HG03175 (cell line): Measurements from ENCODE around the gene PCDHAC1.

Source experiments
- ATAC-seq: cut with Tn5 transposase; IDR thresholded peaks from one replicate; pipeline ENCODE4 v1.9.1; 2021; ENCODE audit warnings: mild to moderate bottlenecking, moderate library complexity; ENCODE audit not compliant: unreplicated experiment

Gene PCDHAC1

DNA sequence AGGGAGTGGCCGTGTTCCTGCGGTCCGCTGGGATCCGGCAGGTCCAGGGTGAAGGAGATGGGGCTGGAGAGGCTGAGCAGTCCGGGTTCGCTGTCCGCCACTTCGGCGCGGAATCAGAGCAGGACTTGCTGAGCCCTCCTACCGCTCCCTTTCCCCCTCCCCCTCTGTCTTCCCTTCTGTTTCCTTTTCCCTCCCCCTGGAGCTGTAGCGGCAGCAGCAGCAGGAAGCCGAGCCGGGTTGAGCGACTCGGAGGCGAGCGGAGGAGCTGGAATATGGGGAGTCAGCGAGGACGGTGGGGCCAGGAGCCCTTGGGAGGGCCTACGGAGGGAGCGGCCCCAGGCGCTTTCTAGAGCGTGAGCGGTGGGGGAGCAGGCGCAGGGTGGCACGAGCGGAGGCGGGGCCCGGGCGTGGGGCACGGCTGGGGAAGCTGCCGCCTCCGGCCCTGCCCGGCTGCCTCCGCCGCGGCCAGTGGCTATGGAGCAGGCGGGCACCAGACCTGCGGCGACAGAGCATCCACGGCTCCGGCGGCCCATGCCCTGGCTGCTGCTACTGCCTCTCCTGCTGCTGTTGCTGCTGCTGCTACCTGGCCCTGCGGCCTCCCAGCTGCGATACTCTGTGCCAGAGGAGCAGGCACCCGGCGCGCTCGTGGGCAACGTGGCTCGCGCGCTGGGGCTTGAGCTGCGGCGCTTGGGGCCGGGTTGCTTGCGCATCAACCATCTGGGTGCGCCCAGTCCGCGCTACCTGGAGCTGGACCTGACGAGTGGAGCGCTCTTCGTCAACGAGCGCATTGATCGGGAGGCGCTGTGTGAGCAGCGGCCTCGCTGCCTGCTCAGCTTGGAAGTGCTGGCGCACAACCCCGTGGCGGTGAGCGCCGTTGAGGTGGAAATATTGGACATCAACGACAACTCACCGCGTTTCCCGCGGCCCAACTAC is 40.5 kb downstream of the PCDHAC1 start, which contains the start of gene PCDHAC2:
PCDHAC2 (plus strand) TSS at position 184 of the 933 bp plus-strand sequence; CDS start at position 475, 291 bp downstream.
- no peak for ATAC-seq

DNA sequence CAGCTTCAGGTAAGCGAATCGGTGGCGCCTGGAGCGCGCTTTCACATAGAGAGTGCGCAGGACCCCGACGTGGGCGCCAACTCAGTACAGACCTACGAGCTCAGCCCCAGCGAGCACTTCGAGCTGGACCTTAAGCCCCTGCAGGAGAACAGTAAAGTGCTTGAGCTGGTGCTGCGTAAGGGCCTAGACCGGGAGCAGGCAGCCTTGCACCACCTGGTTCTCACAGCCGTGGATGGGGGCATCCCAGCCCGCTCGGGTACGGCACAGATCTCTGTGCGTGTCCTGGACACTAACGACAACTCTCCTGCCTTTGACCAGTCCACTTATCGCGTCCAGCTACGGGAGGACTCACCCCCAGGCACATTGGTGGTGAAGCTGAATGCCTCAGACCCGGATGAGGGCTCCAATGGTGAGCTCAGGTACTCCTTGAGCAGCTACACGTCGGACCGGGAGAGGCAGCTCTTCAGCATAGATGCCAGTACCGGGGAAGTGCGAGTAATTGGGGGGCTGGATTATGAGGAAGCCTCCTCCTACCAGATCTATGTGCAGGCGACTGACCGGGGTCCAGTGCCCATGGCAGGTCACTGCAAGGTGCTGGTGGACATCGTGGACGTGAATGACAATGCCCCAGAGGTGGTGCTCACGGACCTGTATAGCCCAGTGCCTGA is 41.3 kb downstream of the PCDHAC1 start:
- ATAC-seq, result no peak

DNA sequence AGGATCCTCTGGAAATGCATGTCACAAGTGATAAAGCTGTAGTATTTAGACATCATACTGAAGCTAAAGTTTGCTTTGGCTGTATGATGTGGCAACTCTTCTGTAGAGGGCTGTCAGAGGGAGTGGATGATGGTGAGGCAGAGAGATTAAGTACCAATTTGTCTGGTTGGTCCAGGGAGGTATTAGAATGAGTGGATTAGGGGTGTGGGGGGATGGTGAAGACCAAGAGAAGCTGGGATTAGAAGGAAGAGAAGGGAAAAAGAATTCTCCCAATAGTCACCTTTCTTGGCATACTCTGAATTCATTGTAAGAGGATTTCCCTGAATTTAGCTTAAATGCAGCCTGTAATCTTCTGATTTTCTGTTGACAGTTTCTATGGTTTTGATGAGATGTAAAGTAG is 43.8 kb downstream of the PCDHAC1 start:
- ATAC-seq, result no peak

DNA sequence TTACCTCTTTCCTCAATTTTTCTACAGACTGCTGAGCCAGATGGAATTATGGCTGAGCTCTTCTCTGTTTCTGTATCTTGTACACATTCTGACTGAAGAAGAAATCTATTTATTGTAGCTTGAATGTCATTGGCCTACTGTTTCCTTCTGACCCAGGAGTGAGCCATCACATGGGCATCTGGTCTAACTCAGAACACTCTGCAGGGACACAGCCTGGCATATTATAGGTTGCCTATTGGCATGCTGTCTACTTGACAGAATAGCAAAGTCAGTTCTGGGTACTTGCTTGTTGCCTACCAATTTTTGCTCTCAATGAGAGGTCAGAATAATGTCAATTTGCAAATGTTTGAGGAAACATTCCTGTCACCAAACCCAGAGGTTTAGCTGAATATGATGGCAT is 47.5 kb downstream of the PCDHAC1 start:
- no peak for ATAC-seq

DNA sequence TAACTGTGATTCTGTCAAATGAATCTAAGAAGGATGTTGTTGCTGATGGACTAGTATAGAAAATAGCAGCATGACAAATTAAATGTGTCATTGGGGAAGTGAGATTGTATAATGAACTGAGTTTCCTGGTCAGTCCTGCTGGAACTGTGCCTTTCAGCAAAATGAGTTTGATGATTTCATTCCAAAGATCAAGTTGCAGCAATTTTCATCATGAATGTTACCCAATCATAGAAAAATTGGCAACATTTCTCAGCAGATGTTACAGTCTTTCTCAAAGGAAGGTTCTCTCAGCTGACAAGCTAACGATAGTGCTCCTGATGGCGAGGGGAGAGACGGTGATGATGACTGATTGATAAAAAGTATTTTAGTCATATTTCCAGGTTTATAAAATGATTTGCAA is 50.9 kb downstream of the PCDHAC1 start:
- ATAC-seq, result no peak

DNA sequence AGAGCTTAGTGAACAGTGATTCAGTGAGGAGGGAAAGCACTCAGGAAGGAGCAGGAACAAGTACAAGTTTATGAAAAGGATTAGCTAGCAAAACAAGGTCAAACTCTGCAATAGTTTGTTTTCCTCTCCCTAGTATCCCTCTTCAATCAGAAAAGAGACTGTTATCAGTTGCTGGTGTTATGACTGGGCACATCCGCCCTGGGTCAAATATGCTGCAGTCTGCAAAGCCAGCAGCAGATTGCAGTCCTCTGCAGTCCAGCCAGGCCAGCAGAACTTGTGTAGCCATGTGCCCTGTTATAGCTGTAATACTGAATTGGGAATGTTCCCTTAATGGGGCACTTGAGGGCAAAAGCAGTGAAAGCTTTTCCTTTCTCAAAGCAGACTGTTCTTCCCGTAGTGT is 52.2 kb downstream of the PCDHAC1 start:
- no peak for ATAC-seq

DNA sequence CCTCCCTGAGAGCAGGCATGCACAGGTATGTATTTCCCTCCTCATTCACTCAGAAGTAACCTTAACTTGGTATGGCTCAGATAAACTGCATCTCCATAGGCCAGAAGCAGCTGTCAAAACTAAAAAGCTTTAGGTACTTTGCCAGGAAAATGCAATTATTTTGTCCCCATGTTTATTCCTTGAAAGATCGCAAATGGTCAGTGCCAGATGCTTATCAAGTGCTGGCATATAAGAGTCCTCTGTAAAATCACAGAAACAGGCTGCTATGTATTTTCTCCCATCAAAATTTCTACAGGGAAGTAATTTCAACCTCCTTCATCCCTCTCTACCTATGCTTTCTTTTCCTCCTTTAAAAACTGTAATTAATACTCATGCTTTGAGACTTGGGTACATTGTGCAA is 52.9 kb downstream of the PCDHAC1 start:
- ATAC-seq, result no peak
